Measurements from ENCODE around the gene ATG10. TPM values are rescaled to one million over a fixed set of nuclear protein-coding genes. Genes with fewer than 3 reads are reported as not detected.

The ATG10 gene
- total RNA-seq, 1 experiment from 2014 or later: 7.6 TPM

- no peak overlapping the region for H2AK5ac ChIP-seq (ENCODE audit: insufficient read length, low read length)
- no peaks in the 10 kb centered on the region for H3K9me3 Mint-ChIP-seq
- H3K56ac ChIP-seq (ENCODE audit: insufficient read length, low read depth, low read length): no peak overlapping the region
- H3K18ac ChIP-seq (ENCODE audit: insufficient read length, low read depth, low read length): no peak overlapping the region
- no peak overlapping the region for H3K4me2 ChIP-seq (ENCODE audit: insufficient read depth, insufficient read length, low read length)
- DNase-seq: no peak
- no peak overlapping the region for H2AFZ ChIP-seq (ENCODE audit: low read length)
- H3K9ac ChIP-seq (ENCODE audit: extremely low read depth, insufficient read length, low read length): no peak overlapping the region
- no peaks in the 10 kb centered on the region for H3K79me2 ChIP-seq (ENCODE audit: insufficient read depth, low read length)
- no peak overlapping the region for H4K91ac ChIP-seq (ENCODE audit: insufficient read length, low read depth, low read length)
- H3K36me3 Mint-ChIP-seq (ENCODE audit: insufficient read depth in 1 of 3, low read depth in 3 of 3): no peaks in the 10 kb centered on the region
- no peak for TF ChIP-seq CTCF (conservative IDR thresholded peaks at IDR 0.05)
- H3K4me1 ChIP-seq (ENCODE audit: insufficient read depth, low read length): no peaks in the 10 kb centered on the region; the same call in 1 of the 2 replicates
- no peak overlapping the region for H3K23ac ChIP-seq (ENCODE audit: insufficient read length, low read depth, low read length)
- no peak overlapping the region for H2BK12ac ChIP-seq (ENCODE audit: insufficient read length, low read depth, low read length)
- H2BK5ac ChIP-seq (ENCODE audit: insufficient read length, low read length): no peak overlapping the region
- H2BK20ac ChIP-seq (ENCODE audit: low read depth, low read length, poor library complexity, severe bottlenecking): no peak overlapping the region
- H3K27me3 Mint-ChIP-seq (ENCODE audit: low read depth): no peaks in the 10 kb centered on the region
- no peak overlapping the region for H3K4me3 Mint-ChIP-seq
- H3K9me3 ChIP-seq (ENCODE audit: control insufficient read depth, low read depth, low read length): no peaks in the 10 kb centered on the region
- H3K27ac Mint-ChIP-seq: no peak overlapping the region; a peak in 1 of 7 replicates
- H4K8ac ChIP-seq (replicated peaks; ENCODE audit: insufficient read length, low read depth, low read length): no peak overlapping the region
- H3K4ac ChIP-seq (ENCODE audit: low read depth, low read length): no peak overlapping the region
- no peaks in the 10 kb centered on the region for H3K27me3 ChIP-seq (ENCODE audit: insufficient read depth, low read length)
- no peaks in the 10 kb centered on the region for H3K79me1 ChIP-seq (ENCODE audit: insufficient read depth, low read depth, low read length, poor library complexity, severe bottlenecking)
- no peaks in the 10 kb centered on the region for H4K20me1 ChIP-seq (ENCODE audit: control insufficient read depth, insufficient read depth, insufficient read length)
- no peak overlapping the region for H2BK120ac ChIP-seq (ENCODE audit: low read depth, low read length, poor library complexity, severe bottlenecking)
- H3T11ph ChIP-seq (ENCODE audit: low read length): no peak overlapping the region
- H4K5ac ChIP-seq (ENCODE audit: insufficient read length, low read depth, low read length): no peak overlapping the region
- peaks cover 11 to 13% of the 10 kb centered on the region in 2 experiments for H3K4me1 Mint-ChIP-seq
- no peak overlapping the region for H2BK15ac ChIP-seq (ENCODE audit: low read depth, low read length)
- H3K23me2 ChIP-seq (ENCODE audit: insufficient read length, low read depth, low read length, poor library complexity, severe bottlenecking): no peaks in the 10 kb centered on the region
- WGBS (ENCODE audit: extremely low coverage, insufficient read length, low lambda C conversion rate): no CpG with 5 or more reads among the region's 3 CpGs
- H3K27ac ChIP-seq (ENCODE audit: insufficient read length, low read depth, low read length): no peak overlapping the region
- no peak overlapping the region for H3K14ac ChIP-seq (ENCODE audit: insufficient read depth, low read length)
These were observed 187.1 kb downstream of the ATG10 start for GRCh38 chr5:82158755-82159413.

Measured in H9 (cell line).